WTC11 (cell line): ENCODE results near the gene TRPM2.

Experiments used
- ATF3 ChIP-seq: sonication (generic); formaldehyde crosslinking; conservative IDR thresholded peaks from 2 replicates; pipeline ENCODE4 v1.8.1; 2022; ENCODE audit warnings: mild to moderate bottlenecking, missing genetic modification reagents
- CREM ChIP-seq: sonication (generic); formaldehyde crosslinking; IDR thresholded peaks from 2 replicates; pipeline ENCODE4 v1.8.1; 2022; ENCODE audit warnings: mild to moderate bottlenecking, missing genetic modification reagents, moderate library complexity
- CTCF ChIP-seq: fragments of 200-600 bp; IDR thresholded peaks from 2 replicates; pipeline ENCODE4 v1.8.0; 2022; ENCODE audit warnings: antibody characterized with exemption
- IRF1 ChIP-seq: sonication (generic); formaldehyde crosslinking; IDR thresholded peaks from 2 replicates; pipeline ENCODE4 v1.8.0; 2023; ENCODE audit warnings: missing genetic modification reagents
- JUN ChIP-seq: sonication (generic); formaldehyde crosslinking; IDR thresholded peaks from 2 replicates; pipeline ENCODE4 v1.8.0; 2023; ENCODE audit warnings: mild to moderate bottlenecking, missing genetic modification reagents
- PRRX2 ChIP-seq: fragments of 250-450 bp; sonication (Bioruptor Pico); IDR thresholded peaks from 2 replicates; pipeline ENCODE4 v1.8.0; 2021; ENCODE audit warnings: mild to moderate bottlenecking
- ZBTB21 ChIP-seq: sonication (generic); formaldehyde crosslinking; IDR thresholded peaks from 2 replicates; pipeline ENCODE4 v1.8.1; 2023; ENCODE audit warnings: mild to moderate bottlenecking, missing genetic modification reagents, borderline replicate concordance
- ZNF232 ChIP-seq: sonication (generic); formaldehyde crosslinking; IDR thresholded peaks from 2 replicates; pipeline ENCODE4 v1.8.0; 2022; ENCODE audit warnings: mild to moderate bottlenecking, missing genetic modification reagents
- ZNF281 ChIP-seq: sonication (generic); formaldehyde crosslinking; IDR thresholded peaks from 2 replicates; pipeline ENCODE4 v1.8.0; 2023; ENCODE audit warnings: mild to moderate bottlenecking, missing genetic modification reagents
- TF ChIP-seq, protein P1 (sequence below): sonication (generic); formaldehyde crosslinking; IDR thresholded peaks from 2 replicates; pipeline ENCODE4 v1.8.0; 2022; ENCODE audit warnings: mild to moderate bottlenecking, missing genetic modification reagents
- TF ChIP-seq, protein P2 (sequence below): sonication (generic); formaldehyde crosslinking; IDR thresholded peaks from 2 replicates; pipeline ENCODE4 v1.8.1; 2022; ENCODE audit warnings: mild to moderate bottlenecking, moderate library complexity, missing genetic modification reagents
- TF ChIP-seq, protein P3 (sequence below): sonication (generic); formaldehyde crosslinking; IDR thresholded peaks from 2 replicates; pipeline ENCODE4 v1.8.1; 2022; ENCODE audit warnings: low read depth, missing genetic modification reagents, borderline replicate concordance

DNA sequence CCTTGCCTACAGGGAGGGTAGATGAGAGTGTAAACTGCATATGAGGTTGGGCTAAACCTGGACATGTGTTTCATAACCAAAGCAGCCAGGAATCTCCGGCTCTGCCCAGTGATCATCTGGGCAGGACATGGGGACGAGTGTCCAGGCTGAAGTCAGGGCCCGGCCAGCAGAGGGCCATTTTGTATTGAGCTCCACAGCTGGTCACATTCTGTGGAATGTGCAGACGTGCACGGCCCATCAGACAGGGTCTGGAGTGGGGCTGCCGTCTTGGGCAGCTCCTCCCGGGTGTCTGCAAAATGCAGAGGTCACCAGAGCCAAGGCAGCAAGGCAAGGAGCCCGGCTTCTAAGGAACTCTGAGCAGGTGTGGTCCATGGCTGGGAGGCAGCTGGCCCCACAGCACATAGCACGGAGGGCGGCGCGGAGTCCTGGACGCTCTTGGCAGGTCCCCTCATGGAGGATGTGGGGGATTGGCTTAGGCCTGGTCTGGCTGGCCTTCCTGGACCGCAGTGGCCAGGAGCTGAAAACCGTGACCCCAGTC is 108.1 kb downstream of the TRPM2 start:
- no peak for TF ChIP-seq ZNF232 (CRISPR knock-in tag)
- no peak for TF ChIP-seq CTCF
- TF ChIP-seq ZBTB21 (CRISPR knock-in tag), result no peak
- TF ChIP-seq IRF1 (CRISPR knock-in tag), result no peak
- no peak for TF ChIP-seq CREM (CRISPR knock-in tag)
- TF ChIP-seq ZNF281 (CRISPR knock-in tag), result no peak
- no peak for TF ChIP-seq ATF3 (CRISPR knock-in tag)
- no peak for TF ChIP-seq JUN (CRISPR knock-in tag)
- TF ChIP-seq, protein P1, sequence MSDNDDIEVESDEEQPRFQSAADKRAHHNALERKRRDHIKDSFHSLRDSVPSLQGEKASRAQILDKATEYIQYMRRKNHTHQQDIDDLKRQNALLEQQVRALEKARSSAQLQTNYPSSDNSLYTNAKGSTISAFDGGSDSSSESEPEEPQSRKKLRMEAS (CRISPR knock-in tag), result no peak
- TF ChIP-seq, protein P2, sequence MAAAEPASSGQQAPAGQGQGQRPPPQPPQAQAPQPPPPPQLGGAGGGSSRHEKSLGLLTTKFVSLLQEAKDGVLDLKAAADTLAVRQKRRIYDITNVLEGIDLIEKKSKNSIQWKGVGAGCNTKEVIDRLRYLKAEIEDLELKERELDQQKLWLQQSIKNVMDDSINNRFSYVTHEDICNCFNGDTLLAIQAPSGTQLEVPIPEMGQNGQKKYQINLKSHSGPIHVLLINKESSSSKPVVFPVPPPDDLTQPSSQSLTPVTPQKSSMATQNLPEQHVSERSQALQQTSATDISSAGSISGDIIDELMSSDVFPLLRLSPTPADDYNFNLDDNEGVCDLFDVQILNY (CRISPR knock-in tag), result no peak
- no peak for TF ChIP-seq PRRX2
- TF ChIP-seq, protein P3, sequence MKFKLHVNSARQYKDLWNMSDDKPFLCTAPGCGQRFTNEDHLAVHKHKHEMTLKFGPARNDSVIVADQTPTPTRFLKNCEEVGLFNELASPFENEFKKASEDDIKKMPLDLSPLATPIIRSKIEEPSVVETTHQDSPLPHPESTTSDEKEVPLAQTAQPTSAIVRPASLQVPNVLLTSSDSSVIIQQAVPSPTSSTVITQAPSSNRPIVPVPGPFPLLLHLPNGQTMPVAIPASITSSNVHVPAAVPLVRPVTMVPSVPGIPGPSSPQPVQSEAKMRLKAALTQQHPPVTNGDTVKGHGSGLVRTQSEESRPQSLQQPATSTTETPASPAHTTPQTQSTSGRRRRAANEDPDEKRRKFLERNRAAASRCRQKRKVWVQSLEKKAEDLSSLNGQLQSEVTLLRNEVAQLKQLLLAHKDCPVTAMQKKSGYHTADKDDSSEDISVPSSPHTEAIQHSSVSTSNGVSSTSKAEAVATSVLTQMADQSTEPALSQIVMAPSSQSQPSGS (CRISPR knock-in tag), result no peak
